Body of pancreas (tissue), 4 donors: Measurements from ENCODE around the gene DNAJB12.

Source experiments
- CTCF ChIP-seq, 7 experiments: fragments of 450-650 bp in 4 of 7; fragments of 200-600 bp in 3 of 7; sonication (generic) in 3 of 7; IDR thresholded peaks; one replicate each; pipeline ENCODE4 v1.5.1; 2016 to 2019; ENCODE audit warnings: antibody characterized with exemption in 7 of 7
- POLR2A ChIP-seq, 3 donors: fragments of 450-650 bp; IDR thresholded peaks; one replicate each; pipeline ENCODE4 v1.6.1; 2016; ENCODE audit warnings: antibody characterized with exemption in 3 of 3, mild to moderate bottlenecking in 2 of 3

- TF ChIP-seq CTCF (IDR thresholded peaks at IDR 0.05), result no peak
- no peak for TF ChIP-seq POLR2A (IDR thresholded peaks at IDR 0.05)
These were observed 32.8 kb downstream of the DNAJB12 start for GRCh38 chr10:72322030-72322279.
